Measurements from ENCODE around the gene NCAM1.

Gene NCAM1

GRCh38 chr11:113314389-113315301 lies 353.4 kb downstream of the NCAM1 start, which contains the start of gene TTC12:
Gene TTC12 (plus strand): TSS chr11:113314583. CDS start chr11:113316258, 1,675 bp downstream.
- TF ChIP-seq MAX (IDR thresholded peaks at IDR 0.05) (peak; percentile 95), TAF1 (IDR thresholded peaks at IDR 0.05; ENCODE audit: low read depth) (peak; percentile 67), CREB1 (IDR thresholded peaks at IDR 0.05; ENCODE audit: low read depth) (peak; percentile 33; the same call in 1 of the 2 replicates)
- TF ChIP-seq, protein P1, sequence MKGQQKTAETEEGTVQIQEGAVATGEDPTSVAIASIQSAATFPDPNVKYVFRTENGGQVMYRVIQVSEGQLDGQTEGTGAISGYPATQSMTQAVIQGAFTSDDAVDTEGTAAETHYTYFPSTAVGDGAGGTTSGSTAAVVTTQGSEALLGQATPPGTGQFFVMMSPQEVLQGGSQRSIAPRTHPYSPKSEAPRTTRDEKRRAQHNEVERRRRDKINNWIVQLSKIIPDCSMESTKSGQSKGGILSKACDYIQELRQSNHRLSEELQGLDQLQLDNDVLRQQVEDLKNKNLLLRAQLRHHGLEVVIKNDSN (IDR thresholded peaks at IDR 0.05), result no peak; the same call in 1 of the 2 replicates

DNA sequence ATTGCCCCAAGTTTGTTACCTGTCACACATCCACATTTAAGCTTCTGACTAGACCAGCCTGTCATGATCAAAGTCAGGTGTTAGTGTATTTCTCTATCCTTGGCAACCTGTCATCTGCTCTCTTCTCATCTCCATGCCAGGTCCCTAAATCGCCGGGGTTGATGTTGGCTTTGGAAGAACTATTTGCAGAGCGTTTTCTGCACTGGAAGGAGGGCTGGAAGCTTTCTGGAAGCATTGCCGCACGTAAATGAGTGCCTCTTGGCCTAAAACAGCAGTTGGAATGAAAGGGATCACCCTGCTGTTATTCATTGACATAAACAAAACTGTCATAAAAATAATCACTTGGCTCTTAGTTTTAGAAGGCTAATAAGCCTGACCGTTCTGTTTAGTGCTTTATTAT lies 354.6 kb downstream of the NCAM1 start:
- TF ChIP-seq NFIC (IDR thresholded peaks at IDR 0.05) (no peak), FOXM1 (IDR thresholded peaks at IDR 0.05; ENCODE audit: borderline replicate concordance, low read depth) (no peak), CREB1 (IDR thresholded peaks at IDR 0.05; ENCODE audit: low read depth) (no peak), TEAD4 (IDR thresholded peaks at IDR 0.05) (no peak), MAX (IDR thresholded peaks at IDR 0.05) (no peak), YY1 (IDR thresholded peaks at IDR 0.05; ENCODE audit: low read depth) (no peak), RAD21 (IDR thresholded peaks at IDR 0.05; ENCODE audit: low read depth) (no peak)
- TF ChIP-seq, protein P2, sequence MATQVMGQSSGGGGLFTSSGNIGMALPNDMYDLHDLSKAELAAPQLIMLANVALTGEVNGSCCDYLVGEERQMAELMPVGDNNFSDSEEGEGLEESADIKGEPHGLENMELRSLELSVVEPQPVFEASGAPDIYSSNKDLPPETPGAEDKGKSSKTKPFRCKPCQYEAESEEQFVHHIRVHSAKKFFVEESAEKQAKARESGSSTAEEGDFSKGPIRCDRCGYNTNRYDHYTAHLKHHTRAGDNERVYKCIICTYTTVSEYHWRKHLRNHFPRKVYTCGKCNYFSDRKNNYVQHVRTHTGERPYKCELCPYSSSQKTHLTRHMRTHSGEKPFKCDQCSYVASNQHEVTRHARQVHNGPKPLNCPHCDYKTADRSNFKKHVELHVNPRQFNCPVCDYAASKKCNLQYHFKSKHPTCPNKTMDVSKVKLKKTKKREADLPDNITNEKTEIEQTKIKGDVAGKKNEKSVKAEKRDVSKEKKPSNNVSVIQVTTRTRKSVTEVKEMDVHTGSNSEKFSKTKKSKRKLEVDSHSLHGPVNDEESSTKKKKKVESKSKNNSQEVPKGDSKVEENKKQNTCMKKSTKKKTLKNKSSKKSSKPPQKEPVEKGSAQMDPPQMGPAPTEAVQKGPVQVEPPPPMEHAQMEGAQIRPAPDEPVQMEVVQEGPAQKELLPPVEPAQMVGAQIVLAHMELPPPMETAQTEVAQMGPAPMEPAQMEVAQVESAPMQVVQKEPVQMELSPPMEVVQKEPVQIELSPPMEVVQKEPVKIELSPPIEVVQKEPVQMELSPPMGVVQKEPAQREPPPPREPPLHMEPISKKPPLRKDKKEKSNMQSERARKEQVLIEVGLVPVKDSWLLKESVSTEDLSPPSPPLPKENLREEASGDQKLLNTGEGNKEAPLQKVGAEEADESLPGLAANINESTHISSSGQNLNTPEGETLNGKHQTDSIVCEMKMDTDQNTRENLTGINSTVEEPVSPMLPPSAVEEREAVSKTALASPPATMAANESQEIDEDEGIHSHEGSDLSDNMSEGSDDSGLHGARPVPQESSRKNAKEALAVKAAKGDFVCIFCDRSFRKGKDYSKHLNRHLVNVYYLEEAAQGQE (IDR thresholded peaks at IDR 0.05; ENCODE audit: low read depth), result no peak

GRCh38 chr11:113316256-113316655 lies 355.0 kb downstream of the NCAM1 start:
- TF ChIP-seq ZBTB7A (IDR thresholded peaks at IDR 0.05; ENCODE audit: low read depth), result no peak

DNA sequence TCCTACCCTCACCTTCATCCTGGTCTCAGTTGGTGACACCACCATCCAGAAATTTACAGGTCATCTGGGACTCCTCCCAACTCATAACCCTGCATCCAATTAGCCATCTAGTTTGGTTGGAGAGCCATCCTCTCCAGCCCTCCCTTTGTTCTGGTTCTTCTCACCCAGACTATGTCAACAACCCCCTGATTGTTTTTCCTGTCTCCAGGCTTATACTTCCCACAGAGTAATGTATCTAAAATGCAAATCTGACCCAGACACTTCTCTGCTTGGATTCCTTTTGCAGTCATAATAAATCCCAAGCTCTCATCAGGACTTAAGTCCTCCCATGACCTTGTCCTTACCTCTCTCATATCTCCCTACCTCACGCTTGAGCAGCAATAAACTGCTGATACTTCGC lies 356.1 kb downstream of the NCAM1 start:
- TF ChIP-seq CREB1 (IDR thresholded peaks at IDR 0.05; ENCODE audit: low read depth) (no peak), EGR1 (IDR thresholded peaks at IDR 0.05) (no peak), FOXM1 (IDR thresholded peaks at IDR 0.05; ENCODE audit: borderline replicate concordance, low read depth) (no peak), TEAD4 (IDR thresholded peaks at IDR 0.05) (no peak), NFIC (IDR thresholded peaks at IDR 0.05) (no peak), TAF1 (IDR thresholded peaks at IDR 0.05; ENCODE audit: low read depth) (no peak), RAD21 (IDR thresholded peaks at IDR 0.05; ENCODE audit: low read depth) (no peak), CEBPB (IDR thresholded peaks at IDR 0.05) (no peak)
- TF ChIP-seq, protein P1 (IDR thresholded peaks at IDR 0.05), result no peak

GRCh38 chr11:113319085-113319484 lies 357.9 kb downstream of the NCAM1 start:
- TF ChIP-seq ZBTB7A (IDR thresholded peaks at IDR 0.05; ENCODE audit: low read depth) (no peak), RAD21 (IDR thresholded peaks at IDR 0.05; ENCODE audit: low read depth) (no peak), TAF1 (IDR thresholded peaks at IDR 0.05; ENCODE audit: low read depth) (no peak), TCF12 (IDR thresholded peaks at IDR 0.05; ENCODE audit: low read depth) (no peak), NFIC (IDR thresholded peaks at IDR 0.05) (no peak), MAX (IDR thresholded peaks at IDR 0.05) (no peak), YY1 (IDR thresholded peaks at IDR 0.05; ENCODE audit: low read depth) (no peak), CREB1 (IDR thresholded peaks at IDR 0.05; ENCODE audit: low read depth) (no peak)
- TF ChIP-seq, protein P1 (IDR thresholded peaks at IDR 0.05), result no peak
- TF ChIP-seq, protein P2 (IDR thresholded peaks at IDR 0.05; ENCODE audit: low read depth), result no peak

GRCh38 chr11:113322158-113322557 lies 360.9 kb downstream of the NCAM1 start:
- TF ChIP-seq CEBPB (IDR thresholded peaks at IDR 0.05) (peak; percentile 84), TAF1 (IDR thresholded peaks at IDR 0.05; ENCODE audit: low read depth) (no peak)

Measured in Ishikawa (cell line).